K562 (cell line): ENCODE measurements around the gene ZNF500. TPM values are rescaled to one million over a fixed set of nuclear protein-coding genes. Genes with fewer than 3 reads are reported as not detected.

Experiments used
- ATAC-seq: fragments of 200-7000 bp; cut with Tn5 transposase; 3 replicates; pipeline ENCODE4 v1.9.1; 2020; ENCODE audit warnings: moderate library complexity
- BruUV-seq: library from RNA; stranded (reverse); fragments of 400-500 nt; replicated peaks from 2 replicates; lab custom pipeline; 2021; lab: Mats Ljungman, UMichigan
- CTCF ChIA-PET: fragments of 300-600 bp; formaldehyde crosslinking; extraction: SDS; loops from one replicate; lab custom pipeline; 2021; ENCODE audit warnings: low intra/inter-chr PET ratio; lab: Yijun Ruan, JAX
- POLR2A ChIA-PET: fragments of 300-600, 350-650 bp; sonication (Branson Sonifier 250); formaldehyde crosslinking; extraction: SDS; loops from one replicate; lab custom pipeline; 2021; ENCODE audit warnings: antibody characterized with exemption, inconsistent platforms; lab: Yijun Ruan, JAX
- DNase-seq, 4 experiments: peaks; one replicate each; pipeline versions ENCODE4 v3.0.0 to v3.0.0-alpha.2; 2011 to 2018; ENCODE audit warnings: low spot score in 3 of 4, mixed read lengths in 3 of 4; ENCODE audit errors: extremely low read depth in 1 of 4
- FAIRE-seq: peaks from 2 replicates; lab custom pipeline; 2011; peaks lifted over from hg19 to GRCh38; lab: Jason Lieb, UNC
- H2AFZ ChIP-seq: 2 replicates; pipeline ENCODE4 v1.6.0; 2011; ENCODE audit warnings: low read depth, low read length, control low read depth, inconsistent platforms
- H3K27ac ChIP-seq: fragments of 200-600 bp; 3 replicates; pipeline ENCODE4 v1.8.0; 2011; ENCODE audit warnings: low read depth, mild to moderate bottlenecking, control low read depth, inconsistent platforms, low read length, moderate library complexity, mixed read lengths; ENCODE audit errors: extremely low read depth
- H3K27me3 ChIP-seq, 2 experiments: fragments of 300-600 bp in 1 of 2; 2 replicates in 1 of 2; 3 replicates in 1 of 2; pipeline versions ENCODE4 v1.6.0 to v1.8.0; 2011; ENCODE audit warnings: inconsistent platforms in 2 of 2, low read length in 2 of 2, mild to moderate bottlenecking in 1 of 2, mixed read lengths in 1 of 2, moderate library complexity in 1 of 2; ENCODE audit not compliant: control insufficient read depth in 2 of 2, insufficient read depth in 2 of 2
- H3K36me3 ChIP-seq: fragments of 300-600 bp; 3 replicates; pipeline ENCODE4 v1.8.0; 2011; ENCODE audit warnings: mild to moderate bottlenecking, low read length, inconsistent platforms; ENCODE audit not compliant: control insufficient read depth, insufficient read depth
- H3K4me1 ChIP-seq, 2 experiments: fragments of 200-600 bp in 1 of 2; replicated peaks in 1 of 2; 2 replicates in 1 of 2; 3 replicates in 1 of 2; pipeline versions ENCODE4 v1.5.1 to v1.8.0; 2011; ENCODE audit warnings: inconsistent platforms in 2 of 2, low read length in 2 of 2, mild to moderate bottlenecking in 1 of 2, mixed read lengths in 1 of 2, moderate library complexity in 1 of 2; ENCODE audit not compliant: control insufficient read depth in 2 of 2, insufficient read depth in 2 of 2
- H3K4me2 ChIP-seq: 2 replicates; pipeline ENCODE4 v1.6.1; 2011; ENCODE audit warnings: low read length, control low read depth, inconsistent platforms, mixed read lengths; ENCODE audit not compliant: insufficient read depth
- H3K4me3 ChIP-seq: fragments of 200-600 bp; sonication (generic), shearing (Covaris generic); 2 replicates; pipeline ENCODE4 v1.5.1; 2016; ENCODE audit warnings: control low read depth, inconsistent platforms
- H3K79me2 ChIP-seq: fragments of 200-600 bp; 3 replicates; pipeline ENCODE4 v1.8.0; 2011; ENCODE audit warnings: low read length, inconsistent platforms; ENCODE audit not compliant: control insufficient read depth, insufficient read depth
- H3K9ac ChIP-seq, 2 experiments: 2 replicates each; pipeline versions ENCODE4 v1.6.0 to v1.6.1; 2011; ENCODE audit warnings: low read depth in 2 of 2, low read length in 2 of 2, control low read depth in 1 of 2, inconsistent platforms in 1 of 2, mild to moderate bottlenecking in 1 of 2, mixed read lengths in 1 of 2; ENCODE audit not compliant: insufficient read depth in 1 of 2
- H3K9me1 ChIP-seq: one replicate; pipeline ENCODE4 v1.6.0; 2011; ENCODE audit warnings: inconsistent platforms, mild to moderate bottlenecking, low read length, moderate library complexity; ENCODE audit not compliant: control insufficient read depth, insufficient read depth
- H3K9me3 ChIP-seq: replicated peaks from 2 replicates; pipeline ENCODE4 v1.5.1; 2011; ENCODE audit warnings: low read depth, low read length, inconsistent platforms; ENCODE audit not compliant: control insufficient read depth, insufficient read depth
- H4K20me1 ChIP-seq: replicated peaks from 2 replicates; pipeline ENCODE4 v1.6.1; 2011; ENCODE audit warnings: low read length, inconsistent platforms, mixed read lengths; ENCODE audit not compliant: control insufficient read depth, insufficient read depth
- FOXP1 ChIP-seq: sonication (generic); formaldehyde crosslinking; IDR thresholded peaks from 2 replicates; pipeline ENCODE4 v1.8.0; 2022; ENCODE audit warnings: mild to moderate bottlenecking, missing genetic modification reagents
- HMGN3 ChIP-seq: IDR thresholded peaks from 2 replicates; pipeline ENCODE4 v1.6.1; 2011; ENCODE audit warnings: borderline replicate concordance, low read depth, mild to moderate bottlenecking, mixed read lengths, low read length; ENCODE audit not compliant: insufficient read length; ENCODE audit errors: extremely low read depth
- PHF8 ChIP-seq: fragments of 200-600 bp; sonication (generic); IDR thresholded peaks from 2 replicates; pipeline ENCODE4 v1.6.1; 2012; ENCODE audit warnings: mixed run types, mild to moderate bottlenecking, inconsistent platforms, low read length, moderate library complexity, borderline replicate concordance
- SIRT6 ChIP-seq: IDR thresholded peaks from one replicate; pipeline ENCODE4 v1.6.1; 2012; ENCODE audit warnings: low read depth, mild to moderate bottlenecking, control low read depth, inconsistent platforms, low read length, moderate library complexity
- SMARCE1 ChIP-seq: fragments of 450-650 bp; IDR thresholded peaks from 2 replicates; pipeline ENCODE4 v1.7.1; 2016; ENCODE audit warnings: mild to moderate bottlenecking
- WGBS: fragments of 100-300 bp; shearing (Covaris generic); methylation state at CpG from one replicate; pipeline ENCODE4 v1.1.6; 2016; ENCODE audit warnings: low coverage, mixed read lengths; ENCODE audit not compliant: insufficient coverage; ENCODE audit errors: missing lambda C conversion rate; 5-methylcytosine and 5-hydroxymethylcytosine counted together
- in situ Hi-C: fragments of 300-500 bp; cut with MboI; formaldehyde crosslinking; loops from 4 replicates; pipeline ENCODE4 v1.15.0; 2018; ENCODE audit warnings: inconsistent platforms, mixed read lengths
- intact Hi-C: fragments of 100-400 bp; cut with micrococcal nuclease; formaldehyde crosslinking; loops from 2 replicates; pipeline ENCODE4 v1.14.2; 2022
- polyA plus RNA-seq, 8 experiments: library from polyadenylated mRNA; depleted of rRNA in 4 of 8; stranded (reverse) in 5 of 8; unstranded in 3 of 8; fragments of >200 nt; fragmentation: Nextera tagmentation in 2 of 8; fragmentation: Illumina TruSeq in 1 of 8; extraction: Ambion mirVana in 2 of 8; extraction: Trizol in 1 of 8; gene quantifications; 2 replicates each; pipeline versions ENCODE4 v1.2.1 to v1.2.3, GENCODE V29; 2011 to 2014; ENCODE audit warnings: inconsistent platforms in 1 of 8, missing spikeins in 1 of 8
- total RNA-seq, 7 experiments: library from RNA; depleted of rRNA in 6 of 7; stranded (reverse); fragments of >200 nt in 6 of 7; fragmentation: Illumina TruSeq in 2 of 7; extraction: Trizol in 2 of 7; gene quantifications; 2 replicates each; pipeline versions ENCODE4 v1.2.1 to v1.2.3, GENCODE V29; 2011 to 2021; ENCODE audit warnings: low replicate concordance in 1 of 7
- TF ChIP-seq, protein P1 (sequence below), 2 experiments: fragments of 450-650 bp in 1 of 2; sonication (generic) in 1 of 2; formaldehyde crosslinking in 1 of 2; IDR thresholded peaks; 2 replicates each; pipeline versions ENCODE4 v1.7.1 to v1.9.0; 2016 to 2022; ENCODE audit warnings: inconsistent platforms in 1 of 2, mild to moderate bottlenecking in 1 of 2, missing genetic modification reagents in 1 of 2
- TF ChIP-seq, protein P2 (sequence below): sonication (generic); formaldehyde crosslinking; IDR thresholded peaks from 2 replicates; pipeline ENCODE4 v1.8.0; 2022; ENCODE audit warnings: mild to moderate bottlenecking, missing genetic modification reagents
- TF ChIP-seq, protein P3 (sequence below): fragments of 450-650 bp; IDR thresholded peaks from 2 replicates; pipeline ENCODE4 v1.7.0; 2016; ENCODE audit warnings: borderline replicate concordance

ZNF500 gene
- total and polyA plus RNA-seq, 9 of the 15 experiments (the other 6 are each of a cell fraction or from before 2014, with no cell fraction given): 0.80 to 20.8 (median 5.3) TPM

DNA sequence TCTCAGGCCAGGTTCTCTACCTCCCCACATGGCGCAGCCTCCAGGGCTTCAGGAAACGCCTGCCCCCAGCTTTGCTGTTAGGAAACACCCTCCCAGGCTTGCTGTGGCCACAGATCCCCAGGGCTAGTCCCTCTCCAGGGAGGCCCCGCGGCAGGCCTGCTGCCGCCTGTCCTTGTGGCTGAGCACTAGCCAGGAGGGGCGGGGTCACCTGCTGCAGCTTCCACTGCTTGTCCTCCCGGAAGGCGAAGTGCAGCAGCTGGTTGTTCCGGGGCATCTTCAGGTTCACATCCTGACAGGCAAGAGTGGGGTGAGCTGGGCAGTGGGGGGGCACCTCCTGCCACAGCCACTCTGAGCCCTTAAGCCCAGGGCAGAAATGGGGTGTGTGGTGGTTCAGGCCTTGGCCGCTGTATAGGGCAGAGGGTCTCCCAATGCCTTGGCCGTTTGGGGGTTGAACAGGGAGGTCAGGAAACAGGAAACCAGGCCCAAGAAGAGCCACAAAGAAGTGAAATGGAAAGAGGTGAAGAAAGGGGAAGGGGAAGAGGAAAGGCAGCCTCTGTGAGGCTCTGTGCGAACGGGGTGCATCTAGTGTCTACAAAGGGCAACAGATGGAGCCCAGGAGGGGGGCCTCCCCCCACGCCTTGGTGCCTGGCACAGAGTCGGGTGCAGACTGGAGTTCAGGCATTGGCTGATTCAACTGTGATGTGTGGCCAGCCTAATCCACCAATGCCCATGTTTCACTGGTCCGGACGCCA lies 33.5 kb upstream of the ZNF500 start:
- Histone ChIP-seq H4K20me1 (no peaks in the 10 kb centered on the region; the same call in 1 of the 2 replicates), H3K9me1 (no peaks in the 10 kb centered on the region), H3K9me3 (no peaks in the 10 kb centered on the region), H3K4me2 (no peak overlapping the region; the same call in 1 of the 2 replicates), H3K9ac (peak overlapping the region in 1 of 2 experiments; percentile 89; a peak in 2 of 4 replicates), H3K4me1 (peaks cover 35 to 74% of the 10 kb centered on the region in 2 experiments), H3K27ac (no peak overlapping the region), H3K27me3 (no peaks in the 10 kb centered on the region), H2AFZ (no peak overlapping the region), H3K4me3 (no peak overlapping the region), H3K36me3 (peaks cover 31% of the 10 kb centered on the region; the same call in 2 of the 3 replicates), H3K79me2 (peaks cover 6% of the 10 kb centered on the region; the same call in 2 of the 3 replicates)
- BruUV-seq: no TSS peak
- DNase-seq (peak in 3 of 4 experiments; percentile 44 to 65 (median 49)), ATAC-seq (no peak), FAIRE-seq (peak; percentile 68)
- ChIA-PET CTCF (no interaction called here), POLR2A (interaction anchor here (1.2 kb wide), 1 partner anchor 34 kb away, joined by 4 read pairs; the partner anchor contains the start of gene ZNF500)
- intact Hi-C loops (loop anchor here (5.0 kb wide), 1 partner anchor 83 kb away; no protein-coding TSS in a partner anchor), in situ Hi-C loops (no loop called here)
- 62% methylated on average over 15 of the region's 17 CpGs for WGBS
- TF ChIP-seq, protein P1, sequence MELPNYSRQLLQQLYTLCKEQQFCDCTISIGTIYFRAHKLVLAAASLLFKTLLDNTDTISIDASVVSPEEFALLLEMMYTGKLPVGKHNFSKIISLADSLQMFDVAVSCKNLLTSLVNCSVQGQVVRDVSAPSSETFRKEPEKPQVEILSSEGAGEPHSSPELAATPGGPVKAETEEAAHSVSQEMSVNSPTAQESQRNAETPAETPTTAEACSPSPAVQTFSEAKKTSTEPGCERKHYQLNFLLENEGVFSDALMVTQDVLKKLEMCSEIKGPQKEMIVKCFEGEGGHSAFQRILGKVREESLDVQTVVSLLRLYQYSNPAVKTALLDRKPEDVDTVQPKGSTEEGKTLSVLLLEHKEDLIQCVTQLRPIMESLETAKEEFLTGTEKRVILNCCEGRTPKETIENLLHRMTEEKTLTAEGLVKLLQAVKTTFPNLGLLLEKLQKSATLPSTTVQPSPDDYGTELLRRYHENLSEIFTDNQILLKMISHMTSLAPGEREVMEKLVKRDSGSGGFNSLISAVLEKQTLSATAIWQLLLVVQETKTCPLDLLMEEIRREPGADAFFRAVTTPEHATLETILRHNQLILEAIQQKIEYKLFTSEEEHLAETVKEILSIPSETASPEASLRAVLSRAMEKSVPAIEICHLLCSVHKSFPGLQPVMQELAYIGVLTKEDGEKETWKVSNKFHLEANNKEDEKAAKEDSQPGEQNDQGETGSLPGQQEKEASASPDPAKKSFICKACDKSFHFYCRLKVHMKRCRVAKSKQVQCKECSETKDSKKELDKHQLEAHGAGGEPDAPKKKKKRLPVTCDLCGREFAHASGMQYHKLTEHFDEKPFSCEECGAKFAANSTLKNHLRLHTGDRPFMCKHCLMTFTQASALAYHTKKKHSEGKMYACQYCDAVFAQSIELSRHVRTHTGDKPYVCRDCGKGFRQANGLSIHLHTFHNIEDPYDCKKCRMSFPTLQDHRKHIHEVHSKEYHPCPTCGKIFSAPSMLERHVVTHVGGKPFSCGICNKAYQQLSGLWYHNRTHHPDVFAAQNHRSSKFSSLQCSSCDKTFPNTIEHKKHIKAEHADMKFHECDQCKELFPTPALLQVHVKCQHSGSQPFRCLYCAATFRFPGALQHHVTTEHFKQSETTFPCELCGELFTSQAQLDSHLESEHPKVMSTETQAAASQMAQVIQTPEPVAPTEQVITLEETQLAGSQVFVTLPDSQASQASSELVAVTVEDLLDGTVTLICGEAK (IDR thresholded peaks at IDR 0.05): peak; percentile 48; the same call in 1 of the 2 replicates
- TF ChIP-seq, protein P1 (CRISPR knock-in tag; IDR thresholded peaks at IDR 0.05): no peak
- no peak for TF ChIP-seq SMARCE1
- peak; percentile 31; the same call in 1 of the 2 replicates for TF ChIP-seq PHF8
- no peak for TF ChIP-seq SIRT6
- TF ChIP-seq, protein P2, sequence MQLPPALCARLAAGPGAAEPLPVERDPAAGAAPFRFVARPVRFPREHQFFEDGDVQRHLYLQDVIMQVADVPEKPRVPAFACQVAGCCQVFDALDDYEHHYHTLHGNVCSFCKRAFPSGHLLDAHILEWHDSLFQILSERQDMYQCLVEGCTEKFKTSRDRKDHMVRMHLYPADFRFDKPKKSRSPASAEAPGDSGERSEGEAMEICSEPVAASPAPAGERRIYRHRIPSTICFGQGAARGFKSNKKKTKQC (CRISPR knock-in tag): no peak
- TF ChIP-seq, protein P3, sequence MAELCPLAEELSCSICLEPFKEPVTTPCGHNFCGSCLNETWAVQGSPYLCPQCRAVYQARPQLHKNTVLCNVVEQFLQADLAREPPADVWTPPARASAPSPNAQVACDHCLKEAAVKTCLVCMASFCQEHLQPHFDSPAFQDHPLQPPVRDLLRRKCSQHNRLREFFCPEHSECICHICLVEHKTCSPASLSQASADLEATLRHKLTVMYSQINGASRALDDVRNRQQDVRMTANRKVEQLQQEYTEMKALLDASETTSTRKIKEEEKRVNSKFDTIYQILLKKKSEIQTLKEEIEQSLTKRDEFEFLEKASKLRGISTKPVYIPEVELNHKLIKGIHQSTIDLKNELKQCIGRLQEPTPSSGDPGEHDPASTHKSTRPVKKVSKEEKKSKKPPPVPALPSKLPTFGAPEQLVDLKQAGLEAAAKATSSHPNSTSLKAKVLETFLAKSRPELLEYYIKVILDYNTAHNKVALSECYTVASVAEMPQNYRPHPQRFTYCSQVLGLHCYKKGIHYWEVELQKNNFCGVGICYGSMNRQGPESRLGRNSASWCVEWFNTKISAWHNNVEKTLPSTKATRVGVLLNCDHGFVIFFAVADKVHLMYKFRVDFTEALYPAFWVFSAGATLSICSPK: no peak
- TF ChIP-seq HMGN3: no peak
- no peak for TF ChIP-seq FOXP1 (CRISPR knock-in tag)
